Esophagus mucosa (tissue), 1 donor: Measurements from ENCODE around the gene PTPRD. TPM values are rescaled to one million over a fixed set of nuclear protein-coding genes. Genes with fewer than 3 reads are reported as not detected.

Experiments
- ATAC-seq: fragments of 200-7000 bp; cut with Tn5 transposase; one replicate; pipeline ENCODE4 v1.9.1; 2020
- total RNA-seq: library from RNA; stranded (reverse); gene quantifications from one replicate; pipeline ENCODE4 v1.2.4, GENCODE V29; 2023
- donor health status: DM: yes; HTN: yes; CAD: no.

The PTPRD gene
- total RNA-seq, 1 donor from 2014 or later = 8.7 TPM

DNA sequence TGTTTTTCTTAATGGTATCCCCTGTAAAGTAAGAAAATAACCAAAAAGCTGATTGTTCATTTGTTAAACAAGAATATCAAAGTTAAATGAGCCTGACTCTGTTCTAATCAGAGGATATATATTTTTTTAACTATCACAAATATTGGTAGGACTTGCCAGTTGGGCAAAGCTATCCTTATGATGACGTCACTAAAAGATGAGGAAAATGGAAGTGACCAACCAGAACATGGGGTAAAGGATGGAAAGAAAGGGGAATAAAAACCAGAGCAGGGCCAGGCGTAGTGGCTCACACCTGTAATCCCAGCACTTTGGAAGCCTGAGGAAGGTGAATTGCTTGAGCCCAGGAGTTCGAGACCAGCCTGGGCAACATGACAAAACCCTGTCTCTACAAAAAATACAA, 2001.6 kb downstream of the PTPRD start:
- no peak for ATAC-seq

DNA sequence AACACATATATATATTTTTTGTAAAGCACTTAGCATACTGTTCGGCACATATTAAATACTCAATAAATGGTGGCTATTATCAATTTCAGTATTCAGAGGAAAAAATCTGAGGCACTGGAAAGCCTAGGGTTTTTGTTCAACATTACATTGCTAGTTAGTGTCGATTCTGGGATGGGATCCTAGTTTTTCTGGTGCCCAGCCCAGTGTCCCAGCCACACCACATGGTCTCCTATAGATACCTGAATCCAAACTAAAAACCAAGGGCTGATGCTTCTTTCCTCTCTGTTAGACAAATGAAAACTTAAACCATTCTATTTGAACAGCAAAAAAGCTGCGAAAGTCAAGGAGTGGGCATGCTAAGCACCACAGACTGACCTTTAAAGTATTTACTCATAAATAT, 2002.5 kb downstream of the PTPRD start:
- ATAC-seq = no peak

DNA sequence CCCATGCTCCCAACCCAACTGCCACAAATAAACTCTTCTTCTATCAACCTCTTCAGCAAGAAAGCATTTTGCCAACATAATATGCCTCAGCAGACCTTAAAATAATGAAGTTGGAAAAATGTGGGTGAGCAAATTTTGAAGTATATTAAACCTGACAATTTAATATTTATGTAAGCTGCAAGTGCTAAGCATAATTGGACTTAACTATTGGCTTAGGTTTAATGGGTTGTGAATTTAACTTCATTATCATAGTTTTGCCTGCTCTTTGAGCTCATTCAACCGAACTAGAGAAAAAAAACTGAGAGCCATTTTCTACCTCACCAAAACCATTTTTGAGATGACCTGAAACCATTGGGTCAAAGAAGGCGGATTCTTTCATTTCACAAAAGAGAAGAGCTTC, 2007.7 kb downstream of the PTPRD start:
- no peak for ATAC-seq

DNA sequence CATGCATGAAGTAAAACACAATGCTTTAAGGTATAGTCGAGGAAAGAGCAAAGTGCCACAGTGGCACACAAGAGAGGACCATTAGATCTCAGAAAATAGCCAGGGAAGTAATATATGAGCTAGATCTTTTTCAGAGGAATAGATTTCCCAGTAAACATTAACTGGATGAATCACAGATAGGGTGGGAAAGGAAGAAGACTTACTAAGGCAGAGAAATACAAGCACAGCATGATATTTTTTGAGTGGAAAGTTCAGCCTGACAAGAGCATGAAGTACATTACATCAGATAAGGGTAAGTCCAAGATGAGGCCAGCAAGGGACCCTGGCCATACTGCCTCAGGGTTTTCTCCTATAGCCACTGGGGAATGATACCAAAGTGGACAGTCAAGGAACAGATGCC, 2008.6 kb downstream of the PTPRD start:
- no peak for ATAC-seq

DNA sequence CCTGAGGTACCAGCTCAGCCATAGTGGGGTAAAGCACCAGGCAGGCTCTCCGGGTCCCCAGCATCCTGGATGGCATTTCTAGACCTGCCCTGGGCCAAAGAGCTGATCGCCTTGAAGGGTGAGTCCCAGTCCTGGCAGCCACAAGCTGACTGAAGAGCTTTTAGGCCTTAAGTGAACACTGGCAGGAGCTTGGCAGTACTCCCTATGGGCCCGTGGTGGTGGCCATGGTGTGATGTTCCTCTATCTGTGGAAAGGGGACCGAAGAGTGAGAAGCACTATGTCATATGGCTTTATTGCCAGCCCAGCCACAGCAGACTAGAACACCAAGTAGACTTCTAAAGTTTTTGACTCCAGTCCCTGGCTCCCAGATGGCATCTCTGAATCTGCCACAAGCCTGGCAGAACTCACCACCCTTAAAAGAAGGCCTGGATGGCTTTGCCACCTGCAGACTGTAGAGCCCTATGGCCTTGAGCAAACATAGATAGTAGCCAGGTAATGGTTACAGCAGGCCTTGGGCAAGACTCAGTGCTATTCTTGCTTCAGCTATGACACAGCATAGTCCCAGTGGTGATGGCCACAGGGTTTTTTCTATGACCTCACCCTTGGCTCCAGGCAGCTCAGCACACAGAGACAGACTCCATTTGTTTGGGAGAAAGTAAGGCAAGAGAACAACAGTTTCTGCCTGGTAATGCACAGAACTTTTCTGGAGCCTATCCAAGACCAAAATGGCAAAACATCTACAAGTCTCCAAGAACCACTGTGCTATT, 2011.7 kb downstream of the PTPRD start:
- ATAC-seq = no peak

DNA sequence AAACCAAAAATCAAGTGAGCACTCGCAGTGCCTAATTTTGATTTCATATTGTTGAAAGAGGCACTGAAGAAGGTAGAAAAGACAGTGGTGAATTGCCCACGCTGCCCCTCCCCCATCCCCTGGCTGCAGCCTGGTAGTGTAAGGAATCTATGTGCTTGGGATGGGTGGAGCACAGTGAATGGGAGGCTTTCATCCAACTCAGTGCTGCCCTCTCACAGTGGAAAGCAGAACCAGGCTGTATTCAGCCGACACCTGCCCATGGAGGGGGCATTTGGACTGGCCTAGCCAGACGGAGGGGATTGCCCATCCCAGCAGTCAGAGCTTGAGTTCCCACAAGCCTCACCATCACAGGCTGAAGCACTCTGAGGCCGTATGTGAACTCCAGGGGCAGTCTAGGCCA, 2012.9 kb downstream of the PTPRD start:
- ATAC-seq = no peak

DNA sequence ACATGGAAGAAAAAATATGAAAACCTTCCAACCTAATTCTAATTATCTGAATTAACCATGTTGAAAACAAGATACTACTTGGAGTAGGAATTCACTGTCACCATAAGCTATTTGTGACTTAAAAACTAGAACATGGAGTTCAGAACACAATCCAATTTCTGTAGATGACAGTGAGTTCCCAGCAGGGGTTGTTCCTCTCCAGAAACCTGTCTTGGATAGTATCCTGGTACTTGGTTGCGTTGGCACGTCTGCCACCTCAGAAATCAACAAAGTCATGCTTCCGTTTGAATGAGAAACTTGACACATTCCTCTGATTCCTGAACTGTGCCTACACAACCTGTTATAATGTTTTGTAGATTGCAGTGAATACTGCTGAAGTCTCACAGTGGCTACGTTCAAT, 2023.3 kb downstream of the PTPRD start:
- no peak for ATAC-seq

DNA sequence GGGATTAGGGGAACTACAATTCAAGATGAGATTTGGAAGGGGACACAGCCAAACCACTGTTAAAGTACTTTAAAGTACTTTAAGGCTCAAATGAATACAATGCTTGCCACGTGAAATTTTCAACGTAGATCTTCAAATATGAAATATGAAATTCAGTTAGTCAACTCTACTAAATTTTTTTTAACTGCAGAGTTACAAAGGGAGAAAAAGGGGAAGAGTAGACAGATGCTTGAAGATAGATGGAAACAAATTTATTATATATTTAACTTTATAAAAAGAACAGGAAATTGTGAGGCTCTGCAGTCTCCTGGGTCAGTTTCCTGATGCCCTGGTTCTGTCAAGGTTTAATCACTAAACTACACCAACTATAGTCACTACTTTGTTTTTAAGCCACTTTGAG, 2027.8 kb downstream of the PTPRD start:
- ATAC-seq = no peak

DNA sequence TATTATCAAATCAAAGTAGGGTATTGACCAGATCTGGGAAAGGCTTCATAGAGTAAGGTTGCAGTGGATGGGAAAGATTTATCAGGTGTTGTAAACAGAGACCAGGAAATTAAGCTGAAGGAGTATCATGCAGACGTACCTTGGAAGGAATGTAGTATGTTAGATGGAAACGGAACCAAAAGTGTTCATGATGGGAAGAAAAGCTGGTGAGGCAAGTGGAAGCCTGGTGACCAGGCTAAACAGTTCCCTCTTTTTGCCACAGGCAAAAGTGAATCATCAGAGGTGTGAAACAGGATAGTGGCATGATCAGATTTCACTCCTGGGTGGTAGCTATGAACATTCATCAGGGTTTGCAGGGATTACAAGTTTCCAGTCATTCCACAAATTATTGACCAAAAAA, 2033.1 kb downstream of the PTPRD start:
- peak; percentile 80 for ATAC-seq

DNA sequence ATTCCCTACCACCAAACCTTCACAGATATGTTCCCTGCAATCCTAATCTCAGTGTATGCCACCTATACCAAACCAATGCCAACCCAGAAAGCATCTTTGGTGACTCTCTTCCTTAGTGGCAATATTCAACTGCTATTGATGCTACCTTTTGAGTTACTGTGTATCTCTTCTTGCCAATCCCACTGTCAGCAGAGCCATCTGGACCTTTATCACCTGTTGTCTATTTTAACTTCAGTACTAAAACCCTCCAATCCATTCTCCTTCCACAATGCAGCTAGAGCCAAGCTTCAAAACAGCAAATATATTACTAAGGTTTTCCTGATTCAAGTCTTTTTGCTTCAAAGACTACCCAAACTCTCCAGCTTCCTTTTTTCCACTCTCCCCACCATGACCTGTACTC, 2036.1 kb downstream of the PTPRD start:
- ATAC-seq = no peak

DNA sequence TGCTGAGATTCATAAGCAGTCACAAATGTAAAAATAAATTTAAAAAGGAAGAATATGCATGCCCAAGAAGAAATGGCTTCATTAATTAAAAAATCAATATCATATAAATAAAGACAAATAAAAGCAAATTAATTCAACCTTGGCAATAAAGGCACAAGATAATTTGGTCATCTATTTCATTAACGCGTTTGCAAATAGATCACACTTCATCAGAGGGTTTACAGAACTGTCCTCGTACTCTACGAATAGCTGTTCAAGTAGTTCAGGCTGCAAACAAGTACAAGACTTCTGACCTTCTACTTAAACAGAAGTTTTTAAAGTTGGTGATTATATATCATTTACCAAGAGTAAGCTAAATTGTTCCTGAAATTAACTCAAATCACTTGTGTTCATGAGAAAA, 2038.0 kb downstream of the PTPRD start:
- no peak for ATAC-seq

DNA sequence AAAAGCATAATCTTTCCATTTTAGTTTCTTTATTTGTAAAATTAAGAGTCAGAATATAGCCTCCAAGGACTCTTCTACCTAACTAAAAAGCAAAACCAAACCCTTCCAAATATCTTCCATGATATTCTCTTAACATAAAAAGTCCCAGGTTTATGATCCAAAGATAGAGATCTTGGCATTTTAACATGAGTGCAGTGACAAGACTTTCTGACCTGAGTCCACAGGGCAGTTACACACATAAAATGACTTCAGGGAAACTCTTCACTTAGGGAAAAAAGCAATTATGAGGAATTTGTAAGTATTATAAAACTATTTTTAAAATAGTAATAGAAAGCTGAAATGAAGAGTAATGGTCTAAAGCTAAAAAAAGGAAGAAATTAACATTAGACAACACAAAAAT, 2040.6 kb downstream of the PTPRD start:
- no peak for ATAC-seq

DNA sequence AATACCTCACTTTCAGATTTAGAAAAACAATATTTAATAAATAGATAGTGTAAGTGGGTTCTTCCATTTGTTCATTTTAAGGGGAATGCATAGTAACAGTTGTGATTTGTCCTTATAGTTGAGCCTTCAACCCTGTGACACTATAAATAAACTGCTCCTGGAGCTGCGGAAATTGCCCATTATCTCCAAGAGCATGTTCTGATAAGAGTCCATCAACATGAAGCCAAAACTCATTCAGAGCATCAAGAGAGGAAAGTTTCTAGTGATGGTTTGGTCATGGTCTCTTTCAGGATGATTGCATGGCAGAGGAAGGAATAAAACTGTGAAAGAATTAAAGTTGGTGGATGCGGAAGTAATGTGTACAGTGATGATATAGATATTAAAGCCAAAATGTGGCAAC, 2041.2 kb downstream of the PTPRD start:
- no peak for ATAC-seq

DNA sequence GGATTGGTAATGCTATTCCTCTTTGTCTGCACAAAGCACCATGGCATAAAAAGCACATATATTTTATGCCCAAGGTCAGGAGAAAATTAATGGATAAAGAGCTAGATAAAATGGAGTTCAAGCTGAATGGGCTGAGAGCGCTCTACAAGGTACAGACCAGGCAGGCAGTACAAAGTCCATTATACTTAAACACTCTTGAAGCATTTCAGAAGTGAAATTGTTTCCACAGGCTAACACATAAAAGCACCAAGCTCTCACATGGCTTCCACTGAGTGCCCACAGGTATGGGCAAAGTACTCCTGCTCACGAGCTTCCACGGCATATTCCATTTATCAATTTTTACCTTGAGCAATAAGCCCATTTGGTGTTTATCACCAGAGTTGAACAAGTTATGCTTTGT, 2042.0 kb downstream of the PTPRD start:
- no peak for ATAC-seq

DNA sequence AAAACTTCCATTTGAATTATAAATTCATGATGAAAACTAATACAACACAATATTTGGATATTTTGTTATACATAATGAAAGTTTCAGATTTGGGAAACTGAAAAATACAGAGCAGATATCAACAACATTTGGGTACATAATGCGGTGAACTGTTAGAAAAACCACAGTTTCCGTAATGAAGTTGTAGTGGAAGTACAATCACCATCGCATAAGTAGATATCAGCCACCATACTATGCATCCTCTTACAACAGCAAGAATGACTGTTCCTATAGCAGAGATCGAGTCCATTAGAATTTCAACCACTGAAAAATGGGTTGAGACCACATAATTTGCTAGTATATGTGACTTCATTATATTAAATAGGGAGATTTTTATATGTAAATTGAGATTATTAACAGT, 2043.0 kb downstream of the PTPRD start:
- ATAC-seq = no peak

DNA sequence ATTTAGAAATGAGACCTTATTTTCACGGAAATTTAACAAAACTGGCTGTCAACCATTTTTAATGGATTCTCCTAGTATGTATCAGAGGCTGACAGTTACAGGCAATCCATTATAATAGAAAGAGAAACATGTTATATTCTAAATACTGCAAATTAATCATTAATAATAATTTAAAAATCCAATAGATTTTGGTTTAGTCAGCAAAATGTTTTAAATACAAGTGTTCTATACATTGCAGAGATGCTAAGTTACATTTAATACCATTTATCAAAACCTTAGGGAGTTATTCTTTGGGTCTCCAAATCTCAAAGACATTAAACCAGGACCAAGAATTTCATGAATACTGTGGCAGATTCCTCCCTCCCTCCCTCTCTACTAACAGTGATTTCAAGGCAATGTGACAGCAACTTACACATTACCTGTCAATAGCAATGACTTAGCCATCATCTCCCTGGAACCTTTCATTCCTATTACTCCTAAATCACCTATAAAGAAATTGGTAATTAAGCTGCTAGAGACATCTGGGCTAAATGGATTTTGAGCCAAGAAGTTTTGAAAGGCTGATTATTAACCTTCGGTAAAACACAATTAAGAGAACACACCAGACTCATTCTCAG, 2044.7 kb downstream of the PTPRD start:
- ATAC-seq = no peak

DNA sequence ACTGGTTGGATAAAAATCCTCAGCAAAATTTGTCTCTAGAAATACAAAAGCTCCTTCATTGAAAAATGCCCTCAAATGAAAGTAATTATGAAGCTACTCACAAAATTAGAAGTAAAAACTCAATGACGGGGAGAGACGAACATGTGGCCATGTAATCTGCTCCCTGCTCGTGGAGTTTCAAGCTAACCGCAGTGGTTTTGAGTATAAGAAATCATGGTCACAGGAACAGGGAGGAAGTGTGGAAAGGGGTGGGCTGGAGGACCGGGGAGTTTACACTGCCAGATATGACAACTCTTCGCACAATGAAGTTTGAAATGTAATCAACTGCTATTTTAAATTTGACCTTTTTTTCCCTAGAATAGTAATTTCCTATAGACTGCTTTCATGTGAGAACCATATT, 2047.8 kb downstream of the PTPRD start:
- no peak for ATAC-seq

DNA sequence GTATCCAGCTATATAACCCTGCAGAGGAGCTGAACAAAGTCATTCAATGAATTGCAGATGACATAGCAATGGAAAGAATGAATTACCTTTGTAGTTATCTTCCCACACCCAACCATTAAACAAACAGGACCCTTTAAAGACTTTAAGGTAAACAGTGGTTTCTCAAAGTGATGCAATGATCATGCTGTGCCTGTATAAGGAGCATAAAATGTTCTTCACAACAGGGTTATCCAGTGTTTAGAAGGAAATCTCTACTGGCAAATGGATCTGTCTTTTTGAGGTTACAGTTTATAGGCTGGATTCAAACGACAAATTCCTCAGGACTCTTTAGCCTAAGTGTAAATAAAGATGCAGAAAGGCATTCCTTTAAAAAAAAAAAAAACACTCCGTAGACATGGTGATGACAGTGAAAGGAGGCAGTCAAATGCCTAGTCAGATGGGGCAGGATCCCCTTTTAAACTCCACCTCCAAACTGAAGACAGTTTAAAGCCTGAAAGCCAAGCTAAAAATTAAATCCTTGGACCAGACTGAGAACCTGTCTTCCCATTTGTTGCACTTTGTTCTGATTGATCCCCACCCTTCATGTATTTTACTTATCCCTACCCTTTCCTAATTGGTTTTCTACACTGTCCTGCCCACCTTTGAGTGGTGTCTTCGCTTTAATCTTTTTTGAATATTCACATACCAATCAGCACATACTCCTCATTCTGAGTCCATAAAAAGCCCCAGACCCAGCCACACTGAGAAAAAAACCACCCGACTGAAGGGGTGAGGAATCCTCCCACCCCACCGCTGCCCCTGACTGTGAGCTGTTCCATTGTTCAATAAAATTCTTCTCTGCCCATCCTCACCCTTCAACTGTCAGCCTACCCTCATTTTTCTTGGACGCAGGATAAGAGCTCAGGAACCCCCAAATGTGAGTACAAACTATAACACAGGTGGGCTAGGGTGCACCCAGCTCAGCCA, 2052.0 kb downstream of the PTPRD start:
- no peak for ATAC-seq

DNA sequence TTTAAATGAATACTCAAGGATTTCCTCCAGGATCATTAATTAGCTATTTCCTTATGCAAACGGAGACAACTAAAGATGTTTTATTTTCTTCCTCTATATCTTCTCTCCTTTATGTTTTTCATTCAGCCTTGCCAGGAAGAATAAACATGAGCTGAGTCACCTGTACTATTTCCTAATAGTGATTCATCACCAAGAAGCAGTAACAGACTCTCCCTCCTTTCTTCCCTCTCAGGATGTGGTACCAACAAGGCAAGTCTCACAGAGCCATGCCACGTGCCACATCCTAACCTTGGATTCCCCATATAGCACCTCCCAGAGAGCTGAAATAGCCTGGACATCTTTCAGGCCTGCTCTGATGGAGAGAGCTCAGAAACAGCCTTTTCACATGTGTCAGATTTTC, 2054.6 kb downstream of the PTPRD start:
- ATAC-seq = peak; percentile 96

DNA sequence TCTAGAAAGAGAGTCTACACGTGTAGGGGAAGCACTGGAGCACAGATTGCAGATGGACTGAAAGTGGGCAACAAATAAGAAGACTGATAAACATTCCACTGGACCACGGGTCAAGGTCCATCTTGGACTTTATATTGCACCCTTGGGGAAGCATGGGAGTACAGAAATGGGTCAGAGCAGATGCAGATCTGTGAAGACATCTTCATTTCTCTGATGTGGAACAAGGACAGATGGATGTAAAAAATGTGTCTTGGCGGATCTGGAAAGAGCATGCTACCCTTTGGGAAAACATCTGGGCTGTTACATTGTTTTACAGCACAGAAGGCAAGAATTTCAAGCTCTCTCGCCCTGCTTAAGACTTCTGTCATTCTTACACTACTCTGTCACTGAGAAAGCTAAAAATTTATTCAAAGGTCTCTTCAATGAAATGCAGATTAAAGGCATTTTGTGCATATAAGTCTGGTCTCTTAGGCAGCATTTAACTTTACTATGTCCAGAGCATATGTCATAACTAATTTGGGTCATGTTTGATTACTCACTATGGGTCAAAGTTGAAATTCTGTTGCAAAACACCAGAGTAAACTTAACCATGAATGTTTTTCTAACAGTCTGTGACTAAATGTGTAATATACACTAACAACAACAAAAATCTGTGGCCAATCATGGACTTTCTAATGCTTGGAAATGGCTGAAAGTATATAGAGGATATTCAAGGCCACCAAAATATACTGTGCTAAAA, 2056.9 kb downstream of the PTPRD start:
- ATAC-seq = no peak

DNA sequence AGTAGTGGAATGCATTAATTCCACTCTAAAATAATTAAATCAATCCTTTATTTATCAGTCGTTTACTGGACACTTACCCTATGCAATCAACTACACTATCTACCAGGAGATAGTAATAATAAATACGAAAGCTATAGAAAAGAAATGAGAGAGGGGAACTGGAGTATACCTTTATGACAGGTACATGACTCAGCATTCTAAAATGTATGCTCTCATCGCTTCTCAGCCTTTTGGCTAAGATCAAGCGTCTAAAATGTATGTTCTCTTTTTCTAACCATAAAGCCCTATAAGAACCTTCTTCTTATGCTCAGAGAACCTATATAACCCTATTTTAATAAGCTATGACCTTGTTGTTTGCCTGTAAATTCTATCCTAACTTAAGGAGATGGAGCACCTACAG, 2059.4 kb downstream of the PTPRD start:
- ATAC-seq = no peak

DNA sequence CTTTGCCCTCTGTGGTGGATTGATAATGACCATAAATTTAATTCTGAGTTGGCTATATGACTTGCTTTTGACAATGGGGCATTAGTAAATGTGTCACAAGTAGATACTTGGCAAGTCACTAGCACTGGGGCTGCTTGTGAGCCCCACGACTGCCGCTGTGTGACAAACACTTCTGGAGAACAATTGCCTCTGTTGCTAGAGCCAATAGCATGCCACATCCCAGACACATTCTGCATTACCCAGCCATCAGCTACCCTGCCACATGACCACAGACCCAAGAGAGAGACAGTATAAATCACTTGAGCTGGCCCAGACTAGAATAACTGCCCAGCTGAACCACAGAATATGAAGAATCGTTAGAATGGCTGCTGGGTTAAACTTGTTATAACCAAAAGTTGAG, 2060.1 kb downstream of the PTPRD start:
- ATAC-seq = no peak

DNA sequence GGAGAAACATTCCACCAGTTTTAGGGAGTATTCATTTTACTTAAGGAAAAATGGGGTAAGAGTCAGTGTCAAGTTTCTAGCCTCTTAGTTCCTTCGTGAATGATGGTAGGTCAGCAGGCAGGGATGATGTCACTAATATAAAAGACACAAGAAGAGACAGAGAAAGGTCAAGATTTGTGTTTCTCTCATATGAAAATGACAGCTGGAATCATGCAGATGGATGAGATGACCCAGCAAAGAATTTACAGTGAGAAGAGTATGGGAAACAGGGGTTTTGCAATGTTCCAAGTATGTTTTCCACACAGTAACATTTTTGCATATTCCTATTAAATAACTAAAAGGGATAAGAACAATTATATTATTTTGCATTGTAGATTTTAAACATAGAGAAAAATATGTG, 2063.6 kb downstream of the PTPRD start:
- no peak for ATAC-seq
